GM12801 (cell line): ENCODE measurements around the gene TRAF1.

Experiments used
- TF ChIP-seq, protein P1 (sequence below): IDR thresholded peaks from one replicate; pipeline ENCODE4 v1.5.1; 2011; ENCODE audit warnings: control low read depth; ENCODE audit not compliant: insufficient read length; ENCODE audit errors: extremely low read depth

Gene TRAF1

DNA sequence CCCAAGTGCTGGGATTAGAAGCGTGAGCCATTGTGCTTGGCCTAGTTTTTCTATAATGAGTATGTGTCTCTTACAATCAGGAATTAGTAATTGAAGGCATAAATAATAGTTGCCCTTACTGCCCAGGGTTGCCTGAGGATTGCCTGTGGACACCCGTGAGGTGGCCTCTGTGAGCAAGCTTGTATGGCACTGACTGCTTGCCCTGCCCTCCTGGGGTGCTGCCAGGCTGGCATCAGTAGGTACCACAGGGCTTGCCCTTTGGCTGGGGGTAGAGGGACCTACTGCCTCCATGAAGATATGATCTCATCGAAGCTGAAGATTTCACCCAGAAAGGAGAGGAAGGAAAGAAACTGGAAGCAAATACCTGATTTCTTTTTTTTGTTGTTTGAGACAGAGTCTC lies 25.8 kb downstream of the TRAF1 start:
- TF ChIP-seq, protein P1, sequence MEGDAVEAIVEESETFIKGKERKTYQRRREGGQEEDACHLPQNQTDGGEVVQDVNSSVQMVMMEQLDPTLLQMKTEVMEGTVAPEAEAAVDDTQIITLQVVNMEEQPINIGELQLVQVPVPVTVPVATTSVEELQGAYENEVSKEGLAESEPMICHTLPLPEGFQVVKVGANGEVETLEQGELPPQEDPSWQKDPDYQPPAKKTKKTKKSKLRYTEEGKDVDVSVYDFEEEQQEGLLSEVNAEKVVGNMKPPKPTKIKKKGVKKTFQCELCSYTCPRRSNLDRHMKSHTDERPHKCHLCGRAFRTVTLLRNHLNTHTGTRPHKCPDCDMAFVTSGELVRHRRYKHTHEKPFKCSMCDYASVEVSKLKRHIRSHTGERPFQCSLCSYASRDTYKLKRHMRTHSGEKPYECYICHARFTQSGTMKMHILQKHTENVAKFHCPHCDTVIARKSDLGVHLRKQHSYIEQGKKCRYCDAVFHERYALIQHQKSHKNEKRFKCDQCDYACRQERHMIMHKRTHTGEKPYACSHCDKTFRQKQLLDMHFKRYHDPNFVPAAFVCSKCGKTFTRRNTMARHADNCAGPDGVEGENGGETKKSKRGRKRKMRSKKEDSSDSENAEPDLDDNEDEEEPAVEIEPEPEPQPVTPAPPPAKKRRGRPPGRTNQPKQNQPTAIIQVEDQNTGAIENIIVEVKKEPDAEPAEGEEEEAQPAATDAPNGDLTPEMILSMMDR: no peak

DNA sequence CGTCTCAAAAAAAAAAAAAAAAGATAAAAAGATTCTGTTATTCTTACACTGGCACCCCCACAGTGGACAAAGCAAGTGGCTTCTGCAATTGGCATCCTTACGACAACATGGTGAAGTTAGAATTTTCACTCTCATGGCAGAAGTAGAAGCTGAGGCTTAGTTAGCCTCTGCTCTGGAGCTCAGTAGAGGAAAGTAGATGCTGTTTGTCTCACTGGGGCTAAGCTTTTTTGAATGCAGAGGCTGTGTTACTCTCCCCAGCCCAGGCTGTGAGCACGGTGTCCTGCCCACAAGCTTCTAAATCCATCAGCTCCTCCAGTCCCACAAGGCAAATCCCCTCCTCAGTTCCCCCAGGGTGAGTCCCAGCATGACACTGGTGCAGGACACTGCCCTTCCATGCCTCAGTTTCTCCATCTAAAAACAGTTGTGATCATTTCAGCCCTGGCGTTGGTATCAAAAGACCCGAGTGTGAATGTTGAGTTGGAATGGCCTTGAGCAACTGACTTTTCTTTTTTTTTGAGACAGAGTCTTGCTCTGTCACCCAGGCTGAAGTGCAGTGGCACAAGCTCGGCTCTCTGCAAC lies 27.0 kb downstream of the TRAF1 start:
- TF ChIP-seq, protein P1: no peak

DNA sequence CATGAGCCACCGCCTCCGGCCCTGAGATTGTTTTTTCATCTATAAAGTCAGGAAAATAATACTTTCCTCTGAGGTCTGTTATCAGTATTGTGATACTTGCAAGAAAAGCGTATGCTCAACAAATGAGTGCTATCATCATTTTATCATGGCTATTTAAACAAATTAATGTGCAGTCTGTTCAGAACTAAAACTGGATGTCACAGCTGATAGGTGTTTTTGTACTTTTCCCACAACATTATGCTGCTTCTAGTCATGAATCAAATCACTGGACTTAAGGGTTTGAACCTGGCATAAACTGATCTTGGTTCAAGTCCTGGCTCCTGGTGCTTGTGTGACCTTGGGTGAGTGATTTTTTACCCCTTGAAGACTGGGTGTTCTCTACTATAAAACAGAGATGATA lies 28.2 kb downstream of the TRAF1 start:
- TF ChIP-seq, protein P1: no peak

DNA sequence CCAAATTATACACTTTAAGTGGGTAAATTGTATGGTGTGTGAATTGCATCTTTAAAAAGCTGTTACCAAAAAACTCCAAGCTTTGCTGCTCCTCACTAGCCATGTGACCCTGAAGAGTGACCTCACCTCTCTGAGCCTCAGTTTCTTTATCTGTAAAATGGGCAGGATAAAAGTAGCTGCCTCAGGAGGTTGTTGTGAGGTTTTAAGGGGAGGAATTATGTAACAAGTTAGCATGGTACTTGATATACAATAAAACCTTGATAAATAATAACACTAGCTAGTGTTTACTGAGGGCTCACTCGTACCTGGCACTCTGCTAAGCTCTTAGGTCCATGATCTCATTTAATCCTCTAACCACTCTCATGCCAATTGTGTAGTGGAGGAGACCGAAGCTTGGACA lies 30.6 kb downstream of the TRAF1 start:
- TF ChIP-seq, protein P1: no peak

DNA sequence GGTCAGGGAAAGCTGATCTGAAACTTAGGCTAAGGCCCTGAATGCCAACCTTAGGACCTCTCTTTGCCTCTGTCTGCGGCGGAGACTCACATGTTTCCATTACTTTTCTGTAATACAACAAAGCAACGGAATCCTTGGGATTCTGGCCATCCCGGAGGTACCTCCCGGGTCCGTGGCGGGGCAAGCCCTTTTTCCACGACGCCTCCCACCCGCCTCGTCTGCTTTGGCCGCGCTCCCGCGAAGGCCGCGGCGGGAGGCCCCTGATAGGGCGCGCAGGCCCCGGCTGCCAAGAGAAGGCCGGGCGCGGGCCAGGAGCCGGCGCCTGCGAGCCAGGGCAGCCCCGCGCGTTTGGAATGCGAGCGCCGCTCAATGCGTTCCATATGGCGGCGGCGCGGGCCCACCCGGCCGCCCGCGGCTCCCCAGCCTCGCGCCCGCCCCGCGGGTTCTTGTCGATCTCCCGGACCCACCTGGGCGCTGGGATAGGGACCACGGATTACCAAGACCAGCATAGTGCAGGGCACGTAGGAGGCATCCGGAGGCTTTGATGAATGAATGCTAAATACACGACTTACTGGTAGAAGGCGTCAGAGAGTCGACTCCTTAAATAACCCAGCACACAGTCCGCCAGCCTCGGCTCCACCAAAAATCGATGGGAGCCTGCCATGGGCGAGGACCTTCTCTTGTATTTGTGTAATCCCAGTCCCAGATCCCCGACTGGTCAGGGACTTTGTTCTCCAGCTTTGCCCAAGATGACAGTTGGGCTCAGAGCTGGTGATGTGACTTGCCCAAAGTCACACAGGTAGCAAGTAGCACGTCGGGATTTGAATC lies 32.1 kb downstream of the TRAF1 start:
- TF ChIP-seq, protein P1: no peak

DNA sequence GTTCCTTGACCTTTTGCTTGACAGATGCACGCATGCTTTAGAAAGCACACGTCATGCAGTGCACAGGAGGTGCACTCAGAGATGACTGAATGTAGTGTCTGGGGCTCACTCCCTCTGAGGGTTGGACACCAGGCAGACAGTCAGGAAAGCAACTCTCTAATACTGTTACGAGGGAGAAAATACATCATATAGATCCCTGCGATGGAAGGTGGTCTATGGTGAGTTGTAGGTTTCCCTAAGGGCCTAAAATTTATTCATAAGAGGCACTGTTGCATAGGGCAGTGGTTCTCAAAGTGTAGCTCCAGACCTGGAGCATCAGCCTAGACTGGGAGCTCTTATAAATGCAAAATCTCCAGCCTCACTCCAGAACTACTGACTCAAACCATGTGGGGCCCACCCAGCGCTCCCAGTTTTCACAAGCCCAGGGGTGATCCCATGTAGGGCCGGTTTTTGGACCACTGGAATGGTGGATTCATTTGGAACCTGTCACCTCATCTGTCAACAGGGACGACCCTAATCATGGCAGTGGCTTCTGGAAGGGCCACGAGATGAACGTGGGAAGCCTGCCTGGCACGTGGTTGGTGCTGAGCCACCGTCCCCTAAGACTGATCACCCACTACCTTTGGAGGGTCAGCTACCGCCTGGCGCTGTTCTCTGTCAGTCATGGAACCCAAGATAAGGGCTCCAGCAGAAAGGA lies 32.8 kb downstream of the TRAF1 start:
- TF ChIP-seq, protein P1: no peak
